ENCODE measurements around the gene HOXA10.

GRCh38 chr7:27202018-27202861 lies 28.1 kb upstream of the HOXA10 start:
- TF ChIP-seq CTCF (IDR thresholded peaks at IDR 0.05; ENCODE audit: low read depth, low read length, missing input control) (no peak), ZBTB33 (IDR thresholded peaks at IDR 0.05) (no peak), HNF4A (conservative IDR thresholded peaks at IDR 0.05) (no peak), ATF3 (IDR thresholded peaks at IDR 0.05) (no peak), HNF4G (IDR thresholded peaks at IDR 0.05) (no peak), GABPA (IDR thresholded peaks at IDR 0.05 in 1 of 2, conservative IDR thresholded peaks at IDR 0.05 in 1 of 2) (no peak), JUND (IDR thresholded peaks at IDR 0.05) (no peak), TAF1 (conservative IDR thresholded peaks at IDR 0.05) (no peak), EGR1 (IDR thresholded peaks at IDR 0.05; ENCODE audit: low read depth in 2 of 2) (no peak), SP1 (IDR thresholded peaks at IDR 0.05) (no peak), RAD21 (IDR thresholded peaks at IDR 0.05) (no peak), YY1 (IDR thresholded peaks at IDR 0.05) (no peak), MAX (IDR thresholded peaks at IDR 0.05) (no peak)
